SH-SY5Y (cell line): ENCODE measurements around the gene ADAM15.

Experiments
- GATA2 ChIP-seq: IDR thresholded peaks from 2 replicates; pipeline ENCODE4 v1.6.1; 2011; ENCODE audit warnings: mild to moderate bottlenecking, low read depth, low read length
- GATA3 ChIP-seq: IDR thresholded peaks from 2 replicates; pipeline ENCODE4 v1.6.1; 2011; ENCODE audit warnings: low read depth, mild to moderate bottlenecking, low read length, moderate library complexity

DNA sequence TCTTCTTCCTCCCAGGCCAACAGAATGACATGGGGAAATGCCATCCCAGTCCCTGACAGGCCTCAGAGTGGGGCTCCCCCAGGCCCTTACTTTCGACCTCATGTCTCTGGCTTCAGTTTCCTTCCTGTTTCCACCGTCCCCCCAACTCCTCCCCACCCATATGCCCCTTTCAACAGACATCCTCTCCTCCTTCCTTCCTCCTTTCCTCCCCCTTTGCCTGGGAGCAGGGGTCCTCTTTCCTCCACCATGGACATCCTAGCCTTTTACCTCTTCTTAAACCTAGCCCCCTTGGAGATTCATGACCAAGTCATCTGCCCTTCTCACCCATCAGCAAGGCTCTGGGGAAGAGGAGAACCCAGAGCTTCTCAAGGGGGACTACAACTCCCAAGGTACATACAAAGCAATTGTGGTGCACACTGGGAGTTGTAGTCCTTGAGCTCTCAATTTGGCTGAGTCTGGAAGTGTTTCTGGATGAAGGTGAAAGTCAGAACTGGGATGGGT, 44.5 kb upstream of the ADAM15 start:
- TF ChIP-seq GATA2 (no peak), GATA3 (no peak)
